HEK293 (cell line): ENCODE data around the gene MAP4K4.

Experiments
- ZFP41 ChIP-seq: fragments of 450-650 bp; formaldehyde crosslinking; IDR thresholded peaks from 2 replicates; pipeline ENCODE4 v1.5.1; 2016; ENCODE audit warnings: missing biosample characterization, missing genetic modification characterization, borderline replicate concordance
- ZNF394 ChIP-seq: fragments of 450-650 bp; formaldehyde crosslinking; IDR thresholded peaks from 2 replicates; pipeline ENCODE4 v1.5.1; 2016; ENCODE audit warnings: missing biosample characterization, missing genetic modification characterization, mild to moderate bottlenecking, moderate library complexity, borderline replicate concordance
- ZNF510 ChIP-seq: fragments of 450-650 bp; formaldehyde crosslinking; IDR thresholded peaks from 2 replicates; pipeline ENCODE4 v1.5.1; 2018; ENCODE audit warnings: mild to moderate bottlenecking, missing genetic modification characterization, missing biosample characterization; ENCODE audit not compliant: insufficient replicate concordance
- ZNF76 ChIP-seq: fragments of 450-650 bp; formaldehyde crosslinking; IDR thresholded peaks from 2 replicates; pipeline ENCODE4; 2016; ENCODE audit warnings: low read depth, missing biosample characterization, missing genetic modification characterization, borderline replicate concordance
- TF ChIP-seq, protein P1 (sequence below): fragments of 450-650 bp; formaldehyde crosslinking; IDR thresholded peaks from 2 replicates; pipeline ENCODE4 v1.5.1; 2016; ENCODE audit warnings: missing biosample characterization, missing genetic modification characterization
- TF ChIP-seq, protein P2 (sequence below): fragments of 450-650 bp; formaldehyde crosslinking; IDR thresholded peaks from 2 replicates; pipeline ENCODE4 v1.5.1; 2016; ENCODE audit warnings: missing biosample characterization, missing genetic modification characterization
- TF ChIP-seq, protein P3 (sequence below): fragments of 450-650 bp; formaldehyde crosslinking; IDR thresholded peaks from 2 replicates; pipeline ENCODE4 v1.5.1; 2016; ENCODE audit warnings: missing biosample characterization, missing genetic modification characterization

DNA sequence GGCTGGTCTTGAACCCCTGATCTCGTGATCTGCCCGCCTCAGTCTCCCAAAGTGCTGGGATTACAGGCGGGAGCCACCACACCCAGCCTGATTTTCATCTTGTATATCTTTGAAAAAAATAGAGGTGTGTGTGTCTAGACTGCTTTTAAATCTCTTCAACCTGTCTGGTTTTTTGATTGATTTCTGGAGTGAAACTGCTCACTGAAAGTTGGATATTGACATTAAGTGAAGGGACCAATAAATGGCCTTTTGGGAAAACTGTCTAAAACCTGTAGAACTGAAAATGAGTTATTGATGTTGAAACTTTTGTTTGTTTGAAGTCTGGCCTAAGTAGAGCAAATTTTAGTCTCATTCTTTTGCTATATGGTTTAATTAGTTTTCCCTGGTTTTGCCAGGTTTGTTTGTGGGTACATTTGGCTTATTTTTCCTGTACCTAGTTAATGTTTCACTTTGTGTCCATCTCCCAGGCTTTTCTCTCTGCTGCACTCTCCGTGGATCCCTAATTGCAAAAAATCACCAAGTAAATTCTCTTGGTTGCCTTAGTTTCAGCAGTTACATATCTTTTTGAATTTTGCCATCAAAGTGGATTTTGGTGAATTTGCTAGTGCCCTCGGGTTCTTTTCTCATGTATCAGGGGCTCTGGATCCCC lies 144.3 kb downstream of the MAP4K4 start:
- TF ChIP-seq, protein P1, sequence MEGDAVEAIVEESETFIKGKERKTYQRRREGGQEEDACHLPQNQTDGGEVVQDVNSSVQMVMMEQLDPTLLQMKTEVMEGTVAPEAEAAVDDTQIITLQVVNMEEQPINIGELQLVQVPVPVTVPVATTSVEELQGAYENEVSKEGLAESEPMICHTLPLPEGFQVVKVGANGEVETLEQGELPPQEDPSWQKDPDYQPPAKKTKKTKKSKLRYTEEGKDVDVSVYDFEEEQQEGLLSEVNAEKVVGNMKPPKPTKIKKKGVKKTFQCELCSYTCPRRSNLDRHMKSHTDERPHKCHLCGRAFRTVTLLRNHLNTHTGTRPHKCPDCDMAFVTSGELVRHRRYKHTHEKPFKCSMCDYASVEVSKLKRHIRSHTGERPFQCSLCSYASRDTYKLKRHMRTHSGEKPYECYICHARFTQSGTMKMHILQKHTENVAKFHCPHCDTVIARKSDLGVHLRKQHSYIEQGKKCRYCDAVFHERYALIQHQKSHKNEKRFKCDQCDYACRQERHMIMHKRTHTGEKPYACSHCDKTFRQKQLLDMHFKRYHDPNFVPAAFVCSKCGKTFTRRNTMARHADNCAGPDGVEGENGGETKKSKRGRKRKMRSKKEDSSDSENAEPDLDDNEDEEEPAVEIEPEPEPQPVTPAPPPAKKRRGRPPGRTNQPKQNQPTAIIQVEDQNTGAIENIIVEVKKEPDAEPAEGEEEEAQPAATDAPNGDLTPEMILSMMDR (tag by site-specific recombination): no peak
- TF ChIP-seq, protein P2, sequence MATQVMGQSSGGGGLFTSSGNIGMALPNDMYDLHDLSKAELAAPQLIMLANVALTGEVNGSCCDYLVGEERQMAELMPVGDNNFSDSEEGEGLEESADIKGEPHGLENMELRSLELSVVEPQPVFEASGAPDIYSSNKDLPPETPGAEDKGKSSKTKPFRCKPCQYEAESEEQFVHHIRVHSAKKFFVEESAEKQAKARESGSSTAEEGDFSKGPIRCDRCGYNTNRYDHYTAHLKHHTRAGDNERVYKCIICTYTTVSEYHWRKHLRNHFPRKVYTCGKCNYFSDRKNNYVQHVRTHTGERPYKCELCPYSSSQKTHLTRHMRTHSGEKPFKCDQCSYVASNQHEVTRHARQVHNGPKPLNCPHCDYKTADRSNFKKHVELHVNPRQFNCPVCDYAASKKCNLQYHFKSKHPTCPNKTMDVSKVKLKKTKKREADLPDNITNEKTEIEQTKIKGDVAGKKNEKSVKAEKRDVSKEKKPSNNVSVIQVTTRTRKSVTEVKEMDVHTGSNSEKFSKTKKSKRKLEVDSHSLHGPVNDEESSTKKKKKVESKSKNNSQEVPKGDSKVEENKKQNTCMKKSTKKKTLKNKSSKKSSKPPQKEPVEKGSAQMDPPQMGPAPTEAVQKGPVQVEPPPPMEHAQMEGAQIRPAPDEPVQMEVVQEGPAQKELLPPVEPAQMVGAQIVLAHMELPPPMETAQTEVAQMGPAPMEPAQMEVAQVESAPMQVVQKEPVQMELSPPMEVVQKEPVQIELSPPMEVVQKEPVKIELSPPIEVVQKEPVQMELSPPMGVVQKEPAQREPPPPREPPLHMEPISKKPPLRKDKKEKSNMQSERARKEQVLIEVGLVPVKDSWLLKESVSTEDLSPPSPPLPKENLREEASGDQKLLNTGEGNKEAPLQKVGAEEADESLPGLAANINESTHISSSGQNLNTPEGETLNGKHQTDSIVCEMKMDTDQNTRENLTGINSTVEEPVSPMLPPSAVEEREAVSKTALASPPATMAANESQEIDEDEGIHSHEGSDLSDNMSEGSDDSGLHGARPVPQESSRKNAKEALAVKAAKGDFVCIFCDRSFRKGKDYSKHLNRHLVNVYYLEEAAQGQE (tag by site-specific recombination): no peak
- TF ChIP-seq ZFP41 (tag by site-specific recombination) (no peak), ZNF394 (tag by site-specific recombination) (no peak), ZNF510 (tag by site-specific recombination) (no peak), ZNF76 (tag by site-specific recombination) (no peak)
- TF ChIP-seq, protein P3, sequence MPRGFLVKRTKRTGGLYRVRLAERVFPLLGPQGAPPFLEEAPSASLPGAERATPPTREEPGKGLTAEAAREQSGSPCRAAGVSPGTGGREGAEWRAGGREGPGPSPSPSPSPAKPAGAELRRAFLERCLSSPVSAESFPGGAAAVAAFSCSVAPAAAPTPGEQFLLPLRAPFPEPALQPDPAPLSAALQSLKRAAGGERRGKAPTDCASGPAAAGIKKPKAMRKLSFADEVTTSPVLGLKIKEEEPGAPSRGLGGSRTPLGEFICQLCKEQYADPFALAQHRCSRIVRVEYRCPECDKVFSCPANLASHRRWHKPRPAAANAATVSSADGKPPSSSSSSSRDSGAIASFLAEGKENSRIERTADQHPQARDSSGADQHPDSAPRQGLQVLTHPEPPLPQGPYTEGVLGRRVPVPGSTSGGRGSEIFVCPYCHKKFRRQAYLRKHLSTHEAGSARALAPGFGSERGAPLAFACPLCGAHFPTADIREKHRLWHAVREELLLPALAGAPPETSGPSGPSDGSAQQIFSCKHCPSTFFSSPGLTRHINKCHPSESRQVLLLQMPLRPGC (tag by site-specific recombination): no peak
